Transverse colon (tissue), 4 donors: ENCODE data around the gene TRAPPC3L.

ENCODE experiments used
- CTCF ChIP-seq, 5 experiments: fragments of 200-600 bp in 3 of 5; fragments of 450-650 bp in 2 of 5; sonication (generic) in 3 of 5; IDR thresholded peaks; 1 replicate in 2 of 5; 2 replicates in 3 of 5; pipeline ENCODE4 v1.5.1; 2016 to 2017; ENCODE audit warnings: antibody characterized with exemption in 5 of 5, inconsistent platforms in 3 of 5, mild to moderate bottlenecking in 2 of 5, moderate library complexity in 1 of 5
- EP300 ChIP-seq: sonication (generic); formaldehyde crosslinking; IDR thresholded peaks from one replicate; pipeline ENCODE4 v1.6.1; 2017; ENCODE audit warnings: antibody characterized with exemption, low read depth
- POLR2A ChIP-seq: fragments of 450-650 bp; IDR thresholded peaks from one replicate; pipeline ENCODE4 v1.6.1; 2016; ENCODE audit warnings: antibody characterized with exemption, mild to moderate bottlenecking, moderate library complexity
- POLR2AphosphoS5 ChIP-seq, 3 donors: sonication (generic); formaldehyde crosslinking; IDR thresholded peaks; one replicate each; pipeline ENCODE4 v1.6.1; 2016; ENCODE audit warnings: antibody characterized with exemption in 3 of 3

- no peak for TF ChIP-seq CTCF (IDR thresholded peaks at IDR 0.05)
- no peak for TF ChIP-seq EP300
- TF ChIP-seq POLR2A: no peak
- TF ChIP-seq POLR2AphosphoS5 (IDR thresholded peaks at IDR 0.05): no peak
Observed at GRCh38 chr6:116563830-116564229, 18.3 kb upstream of the TRAPPC3L start.
